ENCODE data around the gene SLC35B1. TPM values are rescaled to one million over a fixed set of nuclear protein-coding genes. Genes with fewer than 3 reads are reported as not detected.
A peak's percentile ranks its signal among the peaks of the same experiment; 100 is the strongest.

Gene SLC35B1
- total RNA-seq, 2 experiments from 2014 or later, result 51.2 to 51.4 TPM

DNA sequence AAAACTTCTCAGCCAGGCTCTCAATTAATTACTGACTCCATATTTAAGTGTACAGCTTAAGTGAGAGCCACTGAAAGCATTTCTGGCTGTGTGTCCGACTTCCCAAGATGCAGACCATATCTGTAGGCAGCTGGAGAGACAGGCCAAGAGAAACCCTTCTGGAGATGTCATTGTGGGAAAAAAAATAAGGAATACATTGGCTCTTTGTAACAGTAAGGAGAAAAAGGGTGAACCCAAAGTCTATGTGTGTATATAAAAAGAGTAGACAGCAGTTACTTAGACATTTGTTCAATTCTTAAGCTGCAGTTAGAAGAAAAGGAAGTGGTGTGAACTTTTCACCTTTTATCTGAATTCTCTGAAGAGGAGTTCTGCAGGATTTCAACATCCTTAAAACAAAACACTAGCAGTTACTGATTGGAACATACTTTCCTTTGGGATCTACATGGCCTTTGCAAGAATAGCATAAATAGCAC is 34.4 kb upstream of the SLC35B1 start:
- Histone ChIP-seq H4K20me1 (ENCODE audit: insufficient read depth, low read length) (peaks cover 4% of the 10 kb centered on the region; the same call in 1 of the 2 replicates), H3K27ac (ENCODE audit: low read depth, low read length, poor library complexity, severe bottlenecking) (peak overlapping the region; percentile 94), H3K4me2 (ENCODE audit: low read length) (peak overlapping the region; percentile 97), H3K36me3 (ENCODE audit: insufficient read depth, low read length) (peaks cover 30% of the 10 kb centered on the region), H3K4me3 (ENCODE audit: low read depth, low read length, poor library complexity, severe bottlenecking) (peak overlapping the region; percentile 62), H3K9me3 (ENCODE audit: low read length) (no peaks in the 10 kb centered on the region), H2AFZ (ENCODE audit: low read length) (no peak overlapping the region), H3K4me1 (ENCODE audit: insufficient read depth, low read length, poor library complexity, severe bottlenecking) (peaks cover 98% of the 10 kb centered on the region), H3K9me2 (ENCODE audit: insufficient read depth, low read length) (no peaks in the 10 kb centered on the region), H3K79me2 (ENCODE audit: insufficient read depth, low read depth, low read length) (peaks cover 92% of the 10 kb centered on the region)
- DNase-seq (ENCODE audit: low spot score), result peak; percentile 46
- intact Hi-C loops (cut with micrococcal nuclease; ENCODE audit: unreplicated experiment), result loop anchor here (10.0 kb wide), 1 partner anchor 527 kb away; the partner anchor contains the start of genes ABI3 and GNGT2
- TF ChIP-seq, protein P1, sequence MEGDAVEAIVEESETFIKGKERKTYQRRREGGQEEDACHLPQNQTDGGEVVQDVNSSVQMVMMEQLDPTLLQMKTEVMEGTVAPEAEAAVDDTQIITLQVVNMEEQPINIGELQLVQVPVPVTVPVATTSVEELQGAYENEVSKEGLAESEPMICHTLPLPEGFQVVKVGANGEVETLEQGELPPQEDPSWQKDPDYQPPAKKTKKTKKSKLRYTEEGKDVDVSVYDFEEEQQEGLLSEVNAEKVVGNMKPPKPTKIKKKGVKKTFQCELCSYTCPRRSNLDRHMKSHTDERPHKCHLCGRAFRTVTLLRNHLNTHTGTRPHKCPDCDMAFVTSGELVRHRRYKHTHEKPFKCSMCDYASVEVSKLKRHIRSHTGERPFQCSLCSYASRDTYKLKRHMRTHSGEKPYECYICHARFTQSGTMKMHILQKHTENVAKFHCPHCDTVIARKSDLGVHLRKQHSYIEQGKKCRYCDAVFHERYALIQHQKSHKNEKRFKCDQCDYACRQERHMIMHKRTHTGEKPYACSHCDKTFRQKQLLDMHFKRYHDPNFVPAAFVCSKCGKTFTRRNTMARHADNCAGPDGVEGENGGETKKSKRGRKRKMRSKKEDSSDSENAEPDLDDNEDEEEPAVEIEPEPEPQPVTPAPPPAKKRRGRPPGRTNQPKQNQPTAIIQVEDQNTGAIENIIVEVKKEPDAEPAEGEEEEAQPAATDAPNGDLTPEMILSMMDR (conservative IDR thresholded peaks at IDR 0.05; ENCODE audit: low read length), result no peak
- TF ChIP-seq EZH2phosphoT487 (IDR thresholded peaks at IDR 0.05; ENCODE audit: borderline replicate concordance, low read depth, low read length), result no peak
- no TSS peak for BruUV-seq (replicated peaks)
- ChIA-PET POLR2A (interaction anchor here (0.6 to 5.1 kb wide), 5 partner anchors 14 to 524 kb away, joined by 3 to 71 read pairs (median 3); partner anchors contain the start of gene FAM117A), CTCF (ENCODE audit: unreplicated experiment) (no interaction called here)

DNA sequence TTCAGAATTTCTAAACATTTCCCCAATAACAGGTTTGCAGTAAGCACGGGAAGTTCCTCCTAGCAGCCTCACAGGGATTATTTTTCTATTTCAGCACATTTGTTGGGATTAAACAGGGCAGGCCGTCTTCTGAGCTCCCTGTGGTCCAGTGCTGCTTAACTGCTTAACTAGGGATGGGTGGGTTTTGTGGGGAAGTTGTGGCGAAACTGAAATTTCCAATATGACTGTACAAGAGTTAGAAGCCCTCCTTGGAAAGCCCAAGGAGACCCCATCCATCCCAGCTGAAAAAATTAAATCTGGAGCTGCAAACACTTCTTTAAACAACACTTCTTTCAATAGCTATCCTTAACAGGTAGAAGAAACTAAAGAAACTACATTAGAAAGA is 33.9 kb upstream of the SLC35B1 start:
- CTCF ChIA-PET (ENCODE audit: unreplicated experiment), result no interaction called here
- H3K79me2 ChIP-seq (ENCODE audit: insufficient read depth, low read depth, low read length), result peaks cover 97% of the 10 kb centered on the region

More for the DNA sequence above, 33.9 kb upstream of the SLC35B1 start:
- H2AFZ ChIP-seq (ENCODE audit: low read length), result no peak overlapping the region
- no peaks in the 10 kb centered on the region for H3K9me3 ChIP-seq (ENCODE audit: low read length)
- no TSS peak for BruUV-seq (replicated peaks)
- TF ChIP-seq, protein P1 (conservative IDR thresholded peaks at IDR 0.05; ENCODE audit: low read length), result no peak
- TF ChIP-seq EZH2phosphoT487 (IDR thresholded peaks at IDR 0.05; ENCODE audit: borderline replicate concordance, low read depth, low read length), result no peak
- peak overlapping the region; percentile 97 for H3K4me2 ChIP-seq (ENCODE audit: low read length)
- POLR2A ChIA-PET, result interaction anchor here (0.6 to 5.1 kb wide), 5 partner anchors 13 to 967 kb away, joined by 3 to 71 read pairs (median 3); partner anchors contain the start of gene FAM117A
- intact Hi-C loops (cut with micrococcal nuclease; ENCODE audit: unreplicated experiment), result loop anchor here (10.0 kb wide), 1 partner anchor 527 kb away; the partner anchor contains the start of genes ABI3 and GNGT2
- peaks cover 35% of the 10 kb centered on the region for H3K36me3 ChIP-seq (ENCODE audit: insufficient read depth, low read length)
- no peak for DNase-seq (ENCODE audit: low spot score)
- peak overlapping the region; percentile 94 for H3K27ac ChIP-seq (ENCODE audit: low read depth, low read length, poor library complexity, severe bottlenecking)
- H4K20me1 ChIP-seq (ENCODE audit: insufficient read depth, low read length), result peaks cover 4% of the 10 kb centered on the region; the same call in 1 of the 2 replicates
- peak overlapping the region; percentile 62 for H3K4me3 ChIP-seq (ENCODE audit: low read depth, low read length, poor library complexity, severe bottlenecking)
- H3K9me2 ChIP-seq (ENCODE audit: insufficient read depth, low read length), result no peaks in the 10 kb centered on the region
- H3K4me1 ChIP-seq (ENCODE audit: insufficient read depth, low read length, poor library complexity, severe bottlenecking), result peaks cover 97% of the 10 kb centered on the region

Data from OCI-LY7 (cell line).